T-helper 22 cell (primary cell): ENCODE results near the gene PRDM16.

Experiments used
- DNase-seq: peaks from one replicate; pipeline ENCODE4 v3.0.0-alpha.2; 2020; ENCODE audit warnings: low read depth

Gene PRDM16

GRCh38 chr1:3323021-3323795 lies 254.2 kb downstream of the PRDM16 start:
- no peak for DNase-seq

GRCh38 chr1:3323796-3324703 lies 255.0 kb downstream of the PRDM16 start:
- DNase-seq, result no peak

GRCh38 chr1:3324704-3325535 lies 255.9 kb downstream of the PRDM16 start:
- DNase-seq, result no peak

- DNase-seq, result no peak
Observed at GRCh38 chr1:3326516-3327388, 257.7 kb downstream of the PRDM16 start.

- DNase-seq, result no peak
Observed at GRCh38 chr1:3327389-3327702, 258.3 kb downstream of the PRDM16 start.

GRCh38 chr1:3327936-3328590 lies 259.1 kb downstream of the PRDM16 start:
- DNase-seq, result no peak

- DNase-seq, result no peak
Observed at GRCh38 chr1:3329640-3330281, 260.8 kb downstream of the PRDM16 start.

- DNase-seq, result no peak
Observed at GRCh38 chr1:3330771-3331245, 261.8 kb downstream of the PRDM16 start.

GRCh38 chr1:3331564-3331963 lies 262.6 kb downstream of the PRDM16 start:
- DNase-seq, result no peak

- DNase-seq, result no peak
Observed at GRCh38 chr1:3332043-3332442, 263.0 kb downstream of the PRDM16 start.

- no peak for DNase-seq
Observed at GRCh38 chr1:3332662-3333061, 263.7 kb downstream of the PRDM16 start.

GRCh38 chr1:3333903-3334302 lies 264.9 kb downstream of the PRDM16 start:
- DNase-seq, result no peak

- no peak for DNase-seq
Observed at GRCh38 chr1:3334366-3334765, 265.4 kb downstream of the PRDM16 start.

- no peak for DNase-seq
Observed at GRCh38 chr1:3335754-3336640, 267.0 kb downstream of the PRDM16 start.

GRCh38 chr1:3336641-3337630 lies 267.9 kb downstream of the PRDM16 start:
- no peak for DNase-seq

GRCh38 chr1:3337798-3338724 lies 269.1 kb downstream of the PRDM16 start:
- DNase-seq, result no peak

GRCh38 chr1:3338725-3339070 lies 269.7 kb downstream of the PRDM16 start:
- DNase-seq, result no peak
